Neutrophil (primary cell): ENCODE measurements around the gene USP1.

Experiments
- H3K27ac ChIP-seq: fragments of 200-600 bp; sonication (generic); 2 replicates; pipeline ENCODE4 v1.5.1; 2016; ENCODE audit warnings: mild to moderate bottlenecking, moderate library complexity
- H3K27me3 ChIP-seq: fragments of 200-600 bp; sonication (generic); 2 replicates; pipeline ENCODE4 v1.6.0; 2016; ENCODE audit warnings: mild to moderate bottlenecking
- H3K36me3 ChIP-seq: fragments of 200-600 bp; sonication (generic); 2 replicates; pipeline ENCODE4 v1.5.1; 2017
- H3K4me1 ChIP-seq, 2 experiments: fragments of 200-600 bp in 1 of 2; sonication (generic) in 1 of 2; 1 replicate in 1 of 2; 2 replicates in 1 of 2; pipeline versions ENCODE4 v1.5.1 to v1.6.1; 2013 to 2016; ENCODE audit warnings: low read depth in 1 of 2, low read length in 1 of 2, mild to moderate bottlenecking in 1 of 2, moderate library complexity in 1 of 2; ENCODE audit not compliant: control insufficient read depth in 1 of 2, insufficient read depth in 1 of 2
- H3K4me3 ChIP-seq, 2 experiments: fragments of 200-600 bp in 1 of 2; sonication (generic) in 1 of 2; 1 replicate in 1 of 2; 2 replicates in 1 of 2; pipeline ENCODE4 v1.5.1; 2013 to 2016; ENCODE audit warnings: low read depth in 1 of 2, low read length in 1 of 2, mild to moderate bottlenecking in 1 of 2, moderate library complexity in 1 of 2
- H3K9me3 ChIP-seq: fragments of 200-600 bp; sonication (generic); 2 replicates; pipeline ENCODE4 v1.5.1; 2016
- CTCF ChIP-seq: fragments of 200-600 bp; sonication (generic); IDR thresholded peaks from 2 replicates; pipeline ENCODE4 v1.5.1; 2016; ENCODE audit warnings: antibody characterized with exemption

The USP1 gene

GRCh38 chr1:62457955-62458354, 21.1 kb downstream of the USP1 start:
- Histone ChIP-seq H3K4me1 (no peaks in the 10 kb centered on the region), H3K36me3 (peaks cover 16% of the 10 kb centered on the region)

GRCh38 chr1:62462370-62462769, 25.5 kb downstream of the USP1 start:
- Histone ChIP-seq H3K36me3 (no peaks in the 10 kb centered on the region), H3K27ac (no peak overlapping the region), H3K4me3 (no peak overlapping the region), H3K4me1 (no peaks in the 10 kb centered on the region), H3K9me3 (no peaks in the 10 kb centered on the region), H3K27me3 (no peaks in the 10 kb centered on the region)
- TF ChIP-seq CTCF: no peak

More at GRCh38 chr1:62457955-62458354, 21.1 kb downstream of the USP1 start:
- TF ChIP-seq CTCF: no peak
- Histone ChIP-seq H3K27me3 (no peaks in the 10 kb centered on the region), H3K4me3 (no peak overlapping the region), H3K9me3 (no peaks in the 10 kb centered on the region), H3K27ac (no peak overlapping the region)

DNA sequence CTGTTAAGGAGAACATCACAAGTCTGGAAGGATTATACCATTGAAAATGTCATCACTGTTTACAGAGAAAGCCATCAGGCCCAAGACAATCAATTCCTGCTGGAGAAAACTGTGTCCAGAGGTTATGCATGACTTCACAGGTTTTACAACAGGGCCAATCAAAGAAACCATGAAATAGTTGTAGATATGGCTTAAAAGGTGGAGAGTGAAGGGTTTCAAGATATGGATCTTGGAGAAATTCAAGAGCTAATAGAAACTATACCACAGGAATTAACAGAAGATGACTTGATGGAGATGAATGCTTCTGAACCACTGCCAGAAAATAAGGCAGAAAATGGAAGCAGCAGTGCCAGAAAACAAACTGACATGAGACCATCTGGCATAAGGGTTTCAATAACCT, 30.2 kb downstream of the USP1 start:
- Histone ChIP-seq H3K27ac (no peak overlapping the region), H3K36me3 (no peaks in the 10 kb centered on the region), H3K27me3 (no peaks in the 10 kb centered on the region), H3K4me3 (no peak overlapping the region), H3K4me1 (no peaks in the 10 kb centered on the region), H3K9me3 (no peaks in the 10 kb centered on the region)
- no peak for TF ChIP-seq CTCF

DNA sequence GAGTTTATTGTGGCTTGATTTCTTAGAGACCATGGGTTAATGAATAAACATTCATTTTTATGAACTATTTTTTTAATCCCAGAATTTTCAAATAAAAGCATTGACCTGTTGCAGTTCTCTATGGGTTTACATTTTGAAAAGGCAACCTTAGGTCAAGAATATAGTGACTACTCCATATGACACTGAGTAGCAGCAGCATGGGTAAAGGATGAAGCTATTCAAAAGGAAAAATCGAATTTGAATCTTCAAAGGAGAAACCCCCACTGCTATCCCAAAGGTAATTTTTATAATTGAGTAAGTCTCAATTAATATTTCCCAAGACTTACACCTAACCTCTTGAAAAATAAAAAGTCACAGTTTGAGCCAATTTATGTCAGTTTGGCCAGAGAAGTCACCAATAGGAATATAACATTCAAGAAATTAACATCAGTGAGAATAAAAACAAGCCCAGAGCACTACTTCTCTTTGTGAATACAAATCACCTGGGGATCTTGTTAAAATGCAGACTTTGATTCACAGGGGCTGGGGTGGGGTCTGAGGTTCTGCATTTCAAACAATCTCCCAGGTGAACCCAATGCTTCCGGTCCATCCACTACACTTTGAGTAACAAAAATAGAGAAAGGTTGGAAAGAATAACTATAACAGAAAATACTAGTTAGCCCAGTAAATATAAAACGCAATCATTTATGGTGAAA, 39.8 kb downstream of the USP1 start:
- no peaks in the 10 kb centered on the region for H3K36me3 ChIP-seq
- H3K4me3 ChIP-seq: no peak overlapping the region
- H3K27me3 ChIP-seq: no peaks in the 10 kb centered on the region
- no peaks in the 10 kb centered on the region for H3K4me1 ChIP-seq
- no peak for TF ChIP-seq CTCF
- no peaks in the 10 kb centered on the region for H3K9me3 ChIP-seq
- H3K27ac ChIP-seq: no peak overlapping the region

DNA sequence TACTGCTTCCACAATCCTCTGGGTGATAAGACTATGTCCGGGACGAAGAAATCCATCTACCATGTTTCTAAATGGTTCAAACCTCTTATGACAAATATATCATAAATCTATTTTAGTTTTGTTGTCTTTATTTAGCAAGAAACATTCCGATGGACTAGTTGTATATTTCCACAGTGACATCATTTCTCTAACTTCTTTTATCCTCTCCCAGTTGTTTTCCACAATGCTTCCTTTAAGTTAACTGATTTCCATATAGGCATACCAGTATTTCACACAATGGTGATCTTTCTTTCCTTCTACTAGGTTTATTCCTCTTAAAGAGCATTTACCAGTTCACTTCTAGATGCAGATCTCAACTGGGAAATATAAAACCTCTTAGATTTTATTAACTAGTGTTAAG, 44.8 kb downstream of the USP1 start:
- Histone ChIP-seq H3K27ac (no peak overlapping the region), H3K9me3 (no peaks in the 10 kb centered on the region), H3K27me3 (no peaks in the 10 kb centered on the region), H3K36me3 (no peaks in the 10 kb centered on the region), H3K4me1 (no peaks in the 10 kb centered on the region), H3K4me3 (no peak overlapping the region)
- no peak for TF ChIP-seq CTCF
